ENCODE measurements around the gene KRT74.

The KRT74 gene

GRCh38 chr12:52533686-52534470, 39.8 kb downstream of the KRT74 start:
- no peak for ATAC-seq (ENCODE audit: low read depth)
- no peaks in the 10 kb centered on the region for H3K36me3 ChIP-seq (ENCODE audit: low read depth)
- H3K27ac ChIP-seq (ENCODE audit: poor library complexity, severe bottlenecking), result no peak overlapping the region
- peaks cover 17% of the 10 kb centered on the region for H3K4me1 ChIP-seq (ENCODE audit: insufficient read depth, poor library complexity, severe bottlenecking)
- H3K9me3 ChIP-seq (ENCODE audit: severe bottlenecking), result no peaks in the 10 kb centered on the region
- no peak overlapping the region for H3K4me3 ChIP-seq (ENCODE audit: severe bottlenecking)
- H3K27me3 ChIP-seq (ENCODE audit: insufficient read depth, poor library complexity, severe bottlenecking), result no peaks in the 10 kb centered on the region
- no peak for TF ChIP-seq CTCF (IDR thresholded peaks at IDR 0.05; ENCODE audit: poor library complexity, severe bottlenecking)
- no peak for DNase-seq (ENCODE audit: low spot score)

- Histone ChIP-seq H3K9me3 (ENCODE audit: severe bottlenecking) (no peaks in the 10 kb centered on the region), H3K4me1 (ENCODE audit: insufficient read depth, poor library complexity, severe bottlenecking) (peaks cover 4% of the 10 kb centered on the region), H3K27ac (ENCODE audit: poor library complexity, severe bottlenecking) (no peak overlapping the region), H3K36me3 (ENCODE audit: low read depth) (no peaks in the 10 kb centered on the region), H3K27me3 (ENCODE audit: insufficient read depth, poor library complexity, severe bottlenecking) (no peaks in the 10 kb centered on the region), H3K4me3 (ENCODE audit: severe bottlenecking) (no peak overlapping the region)
- DNase-seq (ENCODE audit: low spot score) (no peak), ATAC-seq (ENCODE audit: low read depth) (no peak)
- no peak for TF ChIP-seq CTCF (IDR thresholded peaks at IDR 0.05; ENCODE audit: poor library complexity, severe bottlenecking)
Observed at GRCh38 chr12:52532636-52533035, 41.0 kb downstream of the KRT74 start.

- H3K4me3 ChIP-seq (ENCODE audit: severe bottlenecking), result no peak overlapping the region
- TF ChIP-seq CTCF (IDR thresholded peaks at IDR 0.05; ENCODE audit: poor library complexity, severe bottlenecking), result no peak
- ATAC-seq (ENCODE audit: low read depth), result no peak
Observed at GRCh38 chr12:52531566-52532300, 41.9 kb downstream of the KRT74 start.

GRCh38 chr12:52530905-52531304, 42.7 kb downstream of the KRT74 start:
- Histone ChIP-seq H3K27ac (ENCODE audit: poor library complexity, severe bottlenecking) (no peak overlapping the region), H3K4me1 (ENCODE audit: insufficient read depth, poor library complexity, severe bottlenecking) (peaks cover 2% of the 10 kb centered on the region), H3K9me3 (ENCODE audit: severe bottlenecking) (no peaks in the 10 kb centered on the region), H3K4me3 (ENCODE audit: severe bottlenecking) (no peak overlapping the region), H3K36me3 (ENCODE audit: low read depth) (no peaks in the 10 kb centered on the region), H3K27me3 (ENCODE audit: insufficient read depth, poor library complexity, severe bottlenecking) (no peaks in the 10 kb centered on the region)
- ATAC-seq (ENCODE audit: low read depth), result no peak
- no peak for TF ChIP-seq CTCF (IDR thresholded peaks at IDR 0.05; ENCODE audit: poor library complexity, severe bottlenecking)
- DNase-seq (ENCODE audit: low spot score), result no peak

More at GRCh38 chr12:52531566-52532300, 41.9 kb downstream of the KRT74 start:
- no peaks in the 10 kb centered on the region for H3K9me3 ChIP-seq (ENCODE audit: severe bottlenecking)
- no peak for DNase-seq (ENCODE audit: low spot score)
- H3K27me3 ChIP-seq (ENCODE audit: insufficient read depth, poor library complexity, severe bottlenecking), result no peaks in the 10 kb centered on the region
- H3K36me3 ChIP-seq (ENCODE audit: low read depth), result no peaks in the 10 kb centered on the region
- H3K27ac ChIP-seq (ENCODE audit: poor library complexity, severe bottlenecking), result no peak overlapping the region
- no peaks in the 10 kb centered on the region for H3K4me1 ChIP-seq (ENCODE audit: insufficient read depth, poor library complexity, severe bottlenecking)

All from RWPE2 (cell line).